ENCODE data around the gene YOD1.

GRCh38 chr1:207026104-207026534, 24.9 kb downstream of the YOD1 start:
- TF ChIP-seq, protein P1, sequence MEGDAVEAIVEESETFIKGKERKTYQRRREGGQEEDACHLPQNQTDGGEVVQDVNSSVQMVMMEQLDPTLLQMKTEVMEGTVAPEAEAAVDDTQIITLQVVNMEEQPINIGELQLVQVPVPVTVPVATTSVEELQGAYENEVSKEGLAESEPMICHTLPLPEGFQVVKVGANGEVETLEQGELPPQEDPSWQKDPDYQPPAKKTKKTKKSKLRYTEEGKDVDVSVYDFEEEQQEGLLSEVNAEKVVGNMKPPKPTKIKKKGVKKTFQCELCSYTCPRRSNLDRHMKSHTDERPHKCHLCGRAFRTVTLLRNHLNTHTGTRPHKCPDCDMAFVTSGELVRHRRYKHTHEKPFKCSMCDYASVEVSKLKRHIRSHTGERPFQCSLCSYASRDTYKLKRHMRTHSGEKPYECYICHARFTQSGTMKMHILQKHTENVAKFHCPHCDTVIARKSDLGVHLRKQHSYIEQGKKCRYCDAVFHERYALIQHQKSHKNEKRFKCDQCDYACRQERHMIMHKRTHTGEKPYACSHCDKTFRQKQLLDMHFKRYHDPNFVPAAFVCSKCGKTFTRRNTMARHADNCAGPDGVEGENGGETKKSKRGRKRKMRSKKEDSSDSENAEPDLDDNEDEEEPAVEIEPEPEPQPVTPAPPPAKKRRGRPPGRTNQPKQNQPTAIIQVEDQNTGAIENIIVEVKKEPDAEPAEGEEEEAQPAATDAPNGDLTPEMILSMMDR (IDR thresholded peaks at IDR 0.05; ENCODE audit: insufficient read depth, low read length), result no peak
- no peak for TF ChIP-seq POLR2AphosphoS5 (IDR thresholded peaks at IDR 0.05; ENCODE audit: low read depth)
- no peak for TF ChIP-seq GABPA (IDR thresholded peaks at IDR 0.05; ENCODE audit: low read depth)
